ENCODE measurements around the gene FH. TPM values are rescaled to one million over a fixed set of nuclear protein-coding genes. Genes with fewer than 3 reads are reported as not detected.

The FH gene
- total and polyA plus RNA-seq, 12 donors: 42.5 to 152 (median 97.9) TPM

DNA sequence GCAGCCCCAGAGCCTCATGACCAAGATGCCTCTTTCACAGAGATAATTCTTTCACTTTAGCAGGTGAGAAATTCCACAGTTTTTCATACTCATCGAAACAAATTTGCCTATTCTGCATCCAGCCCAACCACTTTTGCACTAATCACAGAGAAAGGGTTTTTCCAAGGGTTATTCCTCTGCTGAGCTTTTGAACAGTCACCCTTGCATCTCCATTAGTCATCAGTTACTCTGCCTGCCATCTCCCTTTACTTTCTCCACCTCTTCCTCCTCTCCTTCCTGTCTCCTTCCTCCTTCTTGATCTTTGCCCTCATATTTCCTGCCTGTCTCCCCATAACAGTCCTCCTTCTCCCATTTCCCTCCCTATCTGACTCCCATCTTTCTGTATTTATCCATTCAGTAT is 43.9 kb downstream of the FH start:
- TF ChIP-seq POLR2A (IDR thresholded peaks at IDR 0.05): no peak
- TF ChIP-seq, protein P1, sequence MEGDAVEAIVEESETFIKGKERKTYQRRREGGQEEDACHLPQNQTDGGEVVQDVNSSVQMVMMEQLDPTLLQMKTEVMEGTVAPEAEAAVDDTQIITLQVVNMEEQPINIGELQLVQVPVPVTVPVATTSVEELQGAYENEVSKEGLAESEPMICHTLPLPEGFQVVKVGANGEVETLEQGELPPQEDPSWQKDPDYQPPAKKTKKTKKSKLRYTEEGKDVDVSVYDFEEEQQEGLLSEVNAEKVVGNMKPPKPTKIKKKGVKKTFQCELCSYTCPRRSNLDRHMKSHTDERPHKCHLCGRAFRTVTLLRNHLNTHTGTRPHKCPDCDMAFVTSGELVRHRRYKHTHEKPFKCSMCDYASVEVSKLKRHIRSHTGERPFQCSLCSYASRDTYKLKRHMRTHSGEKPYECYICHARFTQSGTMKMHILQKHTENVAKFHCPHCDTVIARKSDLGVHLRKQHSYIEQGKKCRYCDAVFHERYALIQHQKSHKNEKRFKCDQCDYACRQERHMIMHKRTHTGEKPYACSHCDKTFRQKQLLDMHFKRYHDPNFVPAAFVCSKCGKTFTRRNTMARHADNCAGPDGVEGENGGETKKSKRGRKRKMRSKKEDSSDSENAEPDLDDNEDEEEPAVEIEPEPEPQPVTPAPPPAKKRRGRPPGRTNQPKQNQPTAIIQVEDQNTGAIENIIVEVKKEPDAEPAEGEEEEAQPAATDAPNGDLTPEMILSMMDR (IDR thresholded peaks at IDR 0.05): no peak
- no peak for DNase-seq
- WGBS, 4 donors: 83 to 91% (median 89%) methylated on average over 1 of the region's 1 CpG
- Histone ChIP-seq H3K4me1 (replicated peaks in 1 of 2) (no peaks in the 10 kb centered on the region), H3K27me3 (no peaks in the 10 kb centered on the region), H3K4me3 (no peak overlapping the region), H3K27ac (no peak overlapping the region), H3K9me3 (replicated peaks in 1 of 3) (no peaks in the 10 kb centered on the region), H3K36me3 (replicated peaks in 1 of 2) (no peaks in the 10 kb centered on the region)
- intact Hi-C loops (cut with DNase I): no loop called here

DNA sequence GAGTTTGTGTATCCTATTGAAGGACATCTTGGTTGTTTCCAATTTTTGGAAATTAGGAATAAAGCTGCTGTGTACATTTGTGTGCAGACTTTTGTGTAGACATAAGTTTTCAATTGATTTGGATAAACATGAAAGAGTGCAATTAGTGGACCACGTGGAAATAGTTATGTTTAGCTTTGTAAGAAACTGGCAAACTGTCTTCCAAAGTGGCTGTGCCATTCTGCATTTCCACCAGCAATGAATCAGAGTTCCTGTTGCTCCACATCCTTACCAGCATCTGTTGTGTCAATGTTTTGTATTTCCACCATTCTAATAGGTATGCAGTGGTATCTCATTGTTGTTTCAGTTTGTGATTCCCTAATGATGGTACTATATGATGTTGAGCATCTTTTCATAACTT is 46.5 kb downstream of the FH start:
- TF ChIP-seq, protein P1 (IDR thresholded peaks at IDR 0.05): no peak
- TF ChIP-seq POLR2A (IDR thresholded peaks at IDR 0.05): no peak
- intact Hi-C loops (cut with DNase I): no loop called here
- Histone ChIP-seq H3K4me1 (replicated peaks in 1 of 2) (no peaks in the 10 kb centered on the region), H3K9me3 (replicated peaks in 1 of 3) (no peaks in the 10 kb centered on the region), H3K36me3 (replicated peaks in 1 of 2) (no peaks in the 10 kb centered on the region), H3K27ac (no peak overlapping the region), H3K27me3 (no peaks in the 10 kb centered on the region), H3K4me3 (no peak overlapping the region)
- DNase-seq: no peak
- WGBS, 4 donors: 57 to 71% (median 67%) methylated on average over 1 of the region's 1 CpG

DNA sequence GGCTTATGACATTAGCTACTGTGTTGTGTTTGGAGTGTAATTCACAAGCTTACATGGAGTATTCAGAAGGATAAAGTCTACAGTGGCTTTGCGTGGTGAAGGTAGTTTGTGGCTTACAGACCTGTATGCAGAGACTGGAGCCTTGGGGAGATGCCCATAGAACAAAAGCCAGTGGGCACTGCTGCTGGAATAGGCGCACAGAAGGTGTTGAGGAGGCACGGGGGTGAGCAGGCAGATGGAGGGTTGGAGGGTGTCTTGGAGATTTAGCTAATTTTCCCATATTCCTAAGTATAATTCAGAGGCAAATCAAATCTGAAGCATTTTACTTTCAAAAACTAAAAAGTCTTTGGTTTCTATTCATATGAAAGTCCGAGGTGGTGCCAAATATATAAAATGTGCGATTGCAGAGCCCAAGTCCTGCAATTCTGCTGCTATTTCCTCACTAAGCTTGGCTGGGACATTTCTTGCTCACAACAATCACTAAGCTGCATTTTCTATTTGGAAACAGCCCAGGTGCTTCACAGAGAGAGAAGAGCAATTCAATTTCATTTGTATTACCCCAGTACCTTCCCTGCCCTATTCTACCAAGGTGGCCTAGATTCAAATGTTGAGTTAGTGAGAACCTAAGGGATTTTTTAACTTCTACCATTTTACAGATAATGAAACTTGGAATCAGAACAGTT is 48.5 kb downstream of the FH start:
- Histone ChIP-seq H3K4me3 (no peak overlapping the region), H3K36me3 (replicated peaks in 1 of 2) (no peaks in the 10 kb centered on the region), H3K9me3 (replicated peaks in 1 of 3) (no peaks in the 10 kb centered on the region), H3K4me1 (replicated peaks in 1 of 2) (no peaks in the 10 kb centered on the region), H3K27ac (no peak overlapping the region), H3K27me3 (no peaks in the 10 kb centered on the region)
- no peak for TF ChIP-seq POLR2A (IDR thresholded peaks at IDR 0.05)
- TF ChIP-seq, protein P1 (IDR thresholded peaks at IDR 0.05): no peak
- WGBS, 4 donors: 86 to 90% (median 89%) methylated on average over 5 of the region's 5 CpGs
- DNase-seq: no peak
- intact Hi-C loops (cut with DNase I): no loop called here

DNA sequence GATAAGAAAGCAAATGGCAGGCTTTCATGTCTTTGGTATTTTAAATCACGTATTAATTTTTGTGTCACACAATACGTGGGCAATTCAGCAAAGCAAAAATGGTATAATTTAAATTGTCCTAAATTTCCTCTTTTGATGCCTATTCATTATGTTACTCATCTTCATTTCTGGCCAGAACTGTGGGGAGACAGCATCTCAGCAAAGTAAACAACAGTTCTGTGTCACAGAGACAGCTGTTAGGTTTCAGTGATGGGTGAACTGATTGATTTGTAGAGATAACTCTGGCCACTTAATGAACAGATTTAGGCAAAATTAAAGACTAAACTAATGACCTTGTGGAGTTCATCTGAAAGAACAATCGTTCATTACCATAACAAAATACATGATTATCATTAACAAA is 49.2 kb downstream of the FH start:
- Histone ChIP-seq H3K4me1 (replicated peaks in 1 of 2) (no peaks in the 10 kb centered on the region), H3K27me3 (no peaks in the 10 kb centered on the region), H3K9me3 (replicated peaks in 1 of 3) (no peaks in the 10 kb centered on the region), H3K36me3 (replicated peaks in 1 of 2) (no peaks in the 10 kb centered on the region), H3K27ac (no peak overlapping the region), H3K4me3 (no peak overlapping the region)
- TF ChIP-seq POLR2A (IDR thresholded peaks at IDR 0.05): no peak
- TF ChIP-seq, protein P1 (IDR thresholded peaks at IDR 0.05): no peak
- intact Hi-C loops (cut with DNase I): no loop called here
- DNase-seq: no peak
- WGBS, 4 donors: 71 to 83% (median 73%) methylated on average over 3 of the region's 3 CpGs

Data from adrenal gland (tissue), 12 donors.